DOHH2 (cell line): ENCODE results near the gene FADS3.

Experiments used
- H3F3A ChIP-seq: fragments of 200-600 bp; sonication (generic), shearing (Covaris generic); 2 replicates; pipeline ENCODE4 v1.6.0; 2016; ENCODE audit warnings: antibody characterized with exemption, mild to moderate bottlenecking; ENCODE audit not compliant: control insufficient read depth, insufficient read depth
- H3K27ac ChIP-seq: fragments of 200-600 bp; sonication (generic); 2 replicates; pipeline ENCODE4 v1.5.1; 2014; ENCODE audit warnings: low read depth, mild to moderate bottlenecking, low read length, moderate library complexity
- H3K27me3 ChIP-seq: fragments of 200-600 bp; sonication (generic); 2 replicates; pipeline ENCODE4 v1.6.1; 2014; ENCODE audit warnings: mild to moderate bottlenecking, low read length, mixed read lengths; ENCODE audit not compliant: control insufficient read depth
- H3K36me3 ChIP-seq: fragments of 200-600 bp; sonication (generic); 2 replicates; pipeline ENCODE4 v1.6.1; 2014; ENCODE audit warnings: mild to moderate bottlenecking, low read length, moderate library complexity, mixed read lengths; ENCODE audit not compliant: control insufficient read depth
- H3K4me1 ChIP-seq: fragments of 200-600 bp; sonication (generic); 2 replicates; pipeline ENCODE4 v1.6.1; 2014; ENCODE audit warnings: mild to moderate bottlenecking, low read length, mixed read lengths; ENCODE audit not compliant: control insufficient read depth
- H3K4me2 ChIP-seq: fragments of 200-600 bp; sonication (generic); 2 replicates; pipeline ENCODE4 v1.6.0; 2014; ENCODE audit warnings: mild to moderate bottlenecking, low read length, moderate library complexity
- H3K4me3 ChIP-seq: fragments of 200-600 bp; sonication (generic); 2 replicates; pipeline ENCODE4 v1.5.1; 2014; ENCODE audit warnings: mild to moderate bottlenecking, low read length, mixed read lengths
- H3K79me2 ChIP-seq: fragments of 200-600 bp; sonication (generic); 2 replicates; pipeline ENCODE4 v1.6.1; 2014; ENCODE audit warnings: mild to moderate bottlenecking, low read length, mixed read lengths; ENCODE audit not compliant: control insufficient read depth
- H3K9me2 ChIP-seq: fragments of 200-600 bp; sonication (generic); replicated peaks from 2 replicates; pipeline ENCODE4 v1.6.1; 2014; ENCODE audit warnings: mild to moderate bottlenecking, low read length, mixed read lengths; ENCODE audit not compliant: control insufficient read depth
- H3K9me3 ChIP-seq: fragments of 200-600 bp; sonication (generic); 2 replicates; pipeline ENCODE4 v1.6.1; 2014; ENCODE audit warnings: antibody characterized with exemption, low read length, mixed read lengths; ENCODE audit not compliant: control insufficient read depth, insufficient read depth
- H4K20me1 ChIP-seq: fragments of 200-600 bp; sonication (generic); 2 replicates; pipeline ENCODE4 v1.6.0; 2014; ENCODE audit warnings: low read depth, mild to moderate bottlenecking, antibody characterized with exemption, low read length, moderate library complexity; ENCODE audit not compliant: control insufficient read depth, insufficient read depth
- CTCF ChIP-seq: fragments of 200-600 bp; sonication (generic); IDR thresholded peaks from one replicate; pipeline ENCODE4 v1.5.1; 2014; ENCODE audit warnings: antibody characterized with exemption, mild to moderate bottlenecking, low read depth, low read length; ENCODE audit not compliant: poor library complexity, severe bottlenecking
- EZH2phosphoT487 ChIP-seq: fragments of 200-600 bp; sonication (generic); IDR thresholded peaks from 2 replicates; pipeline ENCODE4 v1.6.1; 2017; ENCODE audit warnings: borderline replicate concordance, mild to moderate bottlenecking, antibody characterized with exemption, low read length, moderate library complexity, mixed read lengths

Gene FADS3

GRCh38 chr11:61829806-61830205, 61.5 kb downstream of the FADS3 start:
- Histone ChIP-seq H3K4me3 (peak overlapping the region; percentile 84), H3F3A (peaks cover 29% of the 10 kb centered on the region), H3K9me3 (no peaks in the 10 kb centered on the region), H3K27ac (peak overlapping the region; percentile 95), H4K20me1 (peaks cover 20% of the 10 kb centered on the region; the same call in 1 of the 2 replicates), H3K79me2 (peaks cover 85% of the 10 kb centered on the region), H3K36me3 (peaks cover 65% of the 10 kb centered on the region), H3K9me2 (no peaks in the 10 kb centered on the region), H3K4me2 (peak overlapping the region; percentile 87), H3K4me1 (peaks cover 69% of the 10 kb centered on the region), H3K27me3 (no peaks in the 10 kb centered on the region)
- TF ChIP-seq EZH2phosphoT487 = no peak
- no peak for TF ChIP-seq CTCF

GRCh38 chr11:61828629-61829407, 62.5 kb downstream of the FADS3 start:
- Histone ChIP-seq H3K4me2 (peak overlapping the region; percentile 87), H3K4me1 (peaks cover 59% of the 10 kb centered on the region), H3K79me2 (peaks cover 77% of the 10 kb centered on the region)

GRCh38 chr11:61828379-61828628, 63.0 kb downstream of the FADS3 start:
- peaks cover 20% of the 10 kb centered on the region; the same call in 1 of the 2 replicates for H4K20me1 ChIP-seq
- peaks cover 22% of the 10 kb centered on the region for H3F3A ChIP-seq
- TF ChIP-seq EZH2phosphoT487 = no peak
- no peak for TF ChIP-seq CTCF
- no peaks in the 10 kb centered on the region for H3K9me2 ChIP-seq
- H3K4me1 ChIP-seq = peaks cover 54% of the 10 kb centered on the region
- peak overlapping the region; percentile 84 for H3K4me3 ChIP-seq
- H3K27ac ChIP-seq = peak overlapping the region; percentile 95
- no peaks in the 10 kb centered on the region for H3K27me3 ChIP-seq
- peaks cover 72% of the 10 kb centered on the region for H3K79me2 ChIP-seq
- H3K4me2 ChIP-seq = peak overlapping the region; percentile 87
- no peaks in the 10 kb centered on the region for H3K9me3 ChIP-seq
- peaks cover 54% of the 10 kb centered on the region for H3K36me3 ChIP-seq

More at GRCh38 chr11:61828629-61829407, 62.5 kb downstream of the FADS3 start:
- H3K27ac ChIP-seq = peak overlapping the region; percentile 95
- H4K20me1 ChIP-seq = peaks cover 20% of the 10 kb centered on the region; the same call in 1 of the 2 replicates
- no peaks in the 10 kb centered on the region for H3K9me3 ChIP-seq
- H3K4me3 ChIP-seq = peak overlapping the region; percentile 84
- no peaks in the 10 kb centered on the region for H3K9me2 ChIP-seq
- H3K36me3 ChIP-seq = peaks cover 59% of the 10 kb centered on the region
- peak; percentile 71 for TF ChIP-seq CTCF
- TF ChIP-seq EZH2phosphoT487 = no peak
- H3F3A ChIP-seq = peaks cover 24% of the 10 kb centered on the region
- no peaks in the 10 kb centered on the region for H3K27me3 ChIP-seq
